ENCODE data around the gene DNAL1.

Gene DNAL1

DNA sequence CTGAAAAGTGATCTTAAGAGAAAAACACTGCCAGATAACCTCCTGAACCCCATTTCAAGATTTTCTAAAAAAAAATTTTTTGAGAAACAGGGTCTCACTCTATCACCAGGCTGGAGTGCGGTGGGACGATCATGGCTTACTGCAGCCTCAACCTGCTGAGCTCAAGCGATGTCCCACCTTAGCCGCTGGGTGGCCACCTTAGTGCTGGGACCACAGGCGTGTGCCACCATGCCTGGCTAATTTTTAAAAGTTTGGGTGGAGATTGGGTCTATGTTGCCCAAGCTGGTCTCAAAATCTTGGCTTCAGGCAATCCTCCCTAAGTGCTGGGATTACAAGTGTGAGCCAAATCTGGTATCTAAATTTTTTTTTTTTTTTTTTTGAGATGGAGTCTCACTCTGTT, 66.0 kb downstream of the DNAL1 start:
- DNase-seq = no peak

DNA sequence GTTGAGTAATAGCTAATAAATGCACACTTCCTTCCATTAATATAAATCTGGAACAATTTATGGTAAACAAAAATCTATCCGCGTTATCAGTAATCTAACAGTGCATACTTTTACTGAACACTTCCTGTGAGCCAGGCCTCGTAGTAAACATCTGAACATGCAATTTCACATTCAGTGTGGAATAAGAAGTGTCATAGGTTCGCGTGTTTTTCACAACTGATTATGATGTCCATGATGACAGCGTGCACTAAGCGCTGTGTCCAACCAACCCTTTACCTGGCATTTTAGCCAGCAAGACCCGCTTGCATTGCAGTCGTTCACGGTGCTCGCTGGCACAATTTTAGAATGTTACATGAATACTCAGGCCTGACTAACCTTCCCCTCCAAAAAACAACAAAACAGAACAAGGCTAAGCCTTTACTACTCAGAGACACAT, 67.3 kb downstream of the DNAL1 start:
- no peak for DNase-seq

DNA sequence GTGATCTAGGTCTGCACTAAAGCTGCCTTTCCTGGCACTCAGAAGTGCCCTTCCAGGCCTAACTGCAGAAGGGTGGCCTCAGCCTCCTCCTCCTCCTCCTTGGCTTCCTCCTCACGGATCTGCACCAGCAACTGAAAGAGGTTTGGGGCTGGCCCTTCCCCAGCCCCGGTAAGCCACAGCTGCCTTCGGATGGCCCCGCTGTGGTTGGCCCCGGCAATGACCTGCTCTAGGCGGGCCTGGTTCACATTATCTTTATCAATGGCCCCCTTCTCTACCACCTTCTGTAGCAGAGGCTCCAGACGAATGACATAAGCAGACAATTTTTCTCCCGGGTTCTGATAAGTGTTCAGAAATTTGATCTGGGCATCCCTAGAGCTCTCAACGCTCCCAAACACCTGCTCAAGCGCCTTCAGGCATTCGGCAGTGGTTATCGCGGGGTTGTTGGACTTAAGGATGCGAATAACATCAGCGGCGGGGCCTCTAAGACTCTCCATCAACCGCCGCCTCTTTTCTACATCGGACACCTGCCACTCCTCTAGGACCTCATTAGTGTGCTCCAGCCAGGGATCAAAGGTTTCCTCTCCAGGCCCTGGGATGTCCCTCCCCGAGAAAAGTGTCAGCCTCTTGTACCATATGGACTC, 67.9 kb downstream of the DNAL1 start:
- DNase-seq = peak; percentile 64

DNA sequence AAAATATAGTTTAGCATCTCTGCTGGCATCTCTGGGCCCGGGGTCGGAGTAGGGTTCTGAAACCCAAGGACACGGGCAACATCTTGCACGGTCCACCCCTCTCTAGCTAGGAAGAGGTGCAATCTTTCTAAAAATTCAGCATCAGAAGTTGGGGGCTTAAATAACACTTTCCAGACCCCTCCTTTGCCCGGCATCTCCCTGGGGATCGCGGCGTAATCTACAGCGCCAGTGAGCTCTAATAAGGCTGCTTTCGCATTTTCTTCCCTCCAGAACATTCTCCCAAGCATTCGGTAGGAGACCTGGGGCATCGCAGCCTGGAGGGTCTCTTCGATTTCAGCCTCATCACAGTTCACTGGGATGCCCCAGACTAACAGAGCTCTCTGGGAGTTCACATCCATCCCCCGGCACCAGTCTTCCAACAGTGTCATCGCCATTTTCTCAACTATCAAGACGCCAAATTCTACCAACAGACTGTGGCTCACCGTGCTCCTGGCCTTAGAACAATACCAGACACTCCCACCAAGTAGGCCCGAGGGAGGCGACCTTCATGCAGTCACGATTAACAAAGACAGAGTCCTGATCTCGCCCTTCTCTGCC, 68.5 kb downstream of the DNAL1 start:
- DNase-seq = no peak

DNA sequence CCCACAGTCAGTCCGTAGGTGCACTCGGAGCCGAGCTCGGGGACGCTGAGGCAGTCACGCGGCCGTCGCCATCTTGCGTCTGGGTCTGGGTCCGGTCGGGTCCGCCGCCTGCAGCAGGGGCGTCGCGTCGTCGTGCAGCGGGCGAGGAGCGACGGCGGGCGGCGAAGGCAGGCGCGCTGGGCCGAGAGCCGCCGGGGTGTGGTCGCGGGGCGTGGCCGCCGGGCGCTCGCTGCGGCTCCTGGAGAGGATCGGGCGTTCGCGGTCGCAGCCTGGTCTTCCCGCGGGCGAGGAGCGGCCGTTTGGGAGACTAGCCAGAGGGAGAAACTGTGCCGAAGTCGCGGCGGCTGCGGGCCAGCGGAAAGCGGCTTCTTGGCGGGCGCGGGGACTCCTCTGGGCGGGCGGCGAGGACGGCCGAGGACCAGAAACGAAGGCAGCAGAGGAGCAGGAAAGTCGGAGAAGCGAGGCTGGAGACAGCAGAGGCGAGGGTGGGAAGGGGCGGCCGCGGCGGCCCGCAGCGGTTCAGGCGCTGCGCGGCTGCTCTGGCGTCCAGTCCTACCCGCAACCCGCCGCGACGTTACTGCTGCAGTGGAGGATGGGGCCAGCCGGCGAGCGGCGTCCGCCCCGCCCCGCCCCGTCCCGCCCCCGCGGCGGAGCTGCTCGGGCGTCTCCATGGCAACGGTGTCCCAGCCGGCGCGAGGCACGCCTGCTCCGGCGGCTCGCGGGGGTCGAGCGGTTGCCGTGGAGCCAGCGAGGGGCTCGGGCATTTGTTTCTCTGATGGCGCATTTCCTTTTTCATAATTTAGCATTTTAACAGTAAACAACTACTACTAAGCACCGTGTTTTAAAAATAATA, 69.2 kb downstream of the DNAL1 start, which contains the start of gene PNMA1:
Gene PNMA1, minus strand, starts transcription at position 582 of the 853 bp plus-strand sequence. CDS start 745 bp downstream, outside the sequence.
- peak; percentile 91 for DNase-seq

DNA sequence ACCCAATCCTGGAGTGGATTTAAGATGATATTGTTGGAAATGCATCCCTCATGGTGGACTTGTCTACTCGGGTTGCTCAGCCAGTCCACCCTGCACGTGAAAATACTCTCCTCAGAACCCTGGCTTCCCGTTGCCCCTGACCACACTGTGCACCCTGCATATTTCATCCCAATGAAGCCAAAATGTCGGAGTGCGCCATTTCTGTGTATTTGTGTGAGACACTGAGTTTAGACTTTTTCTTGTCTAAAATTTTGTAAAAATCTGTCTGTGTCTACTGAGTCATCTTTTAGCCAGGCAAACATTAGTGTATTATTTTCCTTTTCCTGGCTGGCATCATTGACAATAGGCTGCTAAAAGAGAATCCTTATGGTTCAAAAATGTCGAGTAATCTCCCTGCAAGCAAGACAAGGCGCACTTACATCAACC, 69.9 kb downstream of the DNAL1 start:
- no peak for DNase-seq

DNA sequence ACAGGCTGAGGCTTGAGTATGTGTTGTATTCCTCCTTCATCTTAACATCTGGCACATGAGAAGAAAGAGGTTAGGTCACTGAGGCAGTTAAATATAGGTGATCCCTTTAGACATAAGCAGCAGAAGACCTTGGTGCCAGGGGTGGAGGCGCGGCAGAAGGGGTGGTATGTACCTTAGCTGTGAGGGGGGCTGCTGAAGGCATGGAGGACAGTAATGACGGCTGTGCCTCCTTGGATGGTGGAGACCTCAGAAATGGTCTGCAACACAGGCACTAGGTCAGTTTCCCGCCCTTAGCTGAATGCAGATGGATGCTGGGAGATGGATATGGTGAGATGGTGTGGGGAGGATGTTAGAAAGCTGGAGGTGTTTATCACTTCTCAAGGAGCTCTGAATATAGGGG, 70.9 kb downstream of the DNAL1 start:
- no peak for DNase-seq

DNA sequence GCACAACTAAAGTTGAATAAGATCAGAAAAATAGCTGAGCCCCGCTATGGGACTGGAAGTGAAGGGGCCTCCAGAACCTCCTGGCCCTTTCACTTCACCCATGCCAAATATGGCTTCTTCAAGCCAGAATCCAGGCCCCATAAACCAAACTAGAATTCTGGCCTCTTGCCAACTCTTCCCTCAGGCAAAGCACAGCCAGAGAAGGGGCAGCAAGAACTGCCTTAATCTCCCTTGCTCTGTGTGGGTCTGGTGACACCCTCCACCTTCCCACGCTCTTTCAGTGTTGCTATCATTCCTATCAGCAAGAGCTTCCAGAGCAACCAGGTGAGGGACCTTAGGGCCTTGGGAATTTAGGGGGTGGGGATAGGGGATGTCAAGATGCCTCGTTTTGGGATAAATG, 72.5 kb downstream of the DNAL1 start:
- no peak for DNase-seq

DNA sequence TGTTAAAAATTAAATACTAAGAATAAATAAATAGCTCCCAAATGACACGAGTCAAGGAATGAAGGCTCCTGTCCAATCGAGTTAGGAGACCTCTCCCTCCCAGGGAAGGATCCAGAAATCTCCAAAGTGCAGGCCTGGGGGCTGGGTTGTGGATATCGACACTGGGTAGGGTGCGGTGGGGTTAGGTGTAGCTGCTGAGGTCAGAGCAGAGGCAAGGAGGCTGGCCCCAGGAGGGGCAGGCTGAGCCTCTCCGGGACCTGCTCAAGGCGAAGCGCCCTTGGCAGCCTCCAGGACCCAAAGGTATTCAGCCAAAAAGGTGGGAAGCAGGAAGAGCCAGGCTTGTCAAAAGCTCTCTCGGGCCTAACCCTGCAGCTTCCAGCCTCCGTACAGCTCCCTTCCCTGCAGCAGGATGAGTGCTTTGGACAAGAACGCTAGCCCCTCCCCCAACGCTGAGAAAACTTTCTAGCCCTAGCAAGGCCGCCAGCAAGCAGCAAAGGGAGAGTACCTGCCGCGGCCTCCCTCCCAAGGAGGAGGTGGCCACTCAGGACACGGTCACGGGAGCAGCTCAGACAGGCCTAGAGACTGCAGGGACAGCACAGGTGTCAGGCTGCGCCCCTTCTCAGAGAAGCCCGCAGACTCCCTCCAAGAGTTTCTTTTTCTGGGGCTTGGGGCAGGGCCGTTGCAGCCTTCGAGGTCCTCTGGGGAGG, 73.1 kb downstream of the DNAL1 start:
- DNase-seq = no peak

DNA sequence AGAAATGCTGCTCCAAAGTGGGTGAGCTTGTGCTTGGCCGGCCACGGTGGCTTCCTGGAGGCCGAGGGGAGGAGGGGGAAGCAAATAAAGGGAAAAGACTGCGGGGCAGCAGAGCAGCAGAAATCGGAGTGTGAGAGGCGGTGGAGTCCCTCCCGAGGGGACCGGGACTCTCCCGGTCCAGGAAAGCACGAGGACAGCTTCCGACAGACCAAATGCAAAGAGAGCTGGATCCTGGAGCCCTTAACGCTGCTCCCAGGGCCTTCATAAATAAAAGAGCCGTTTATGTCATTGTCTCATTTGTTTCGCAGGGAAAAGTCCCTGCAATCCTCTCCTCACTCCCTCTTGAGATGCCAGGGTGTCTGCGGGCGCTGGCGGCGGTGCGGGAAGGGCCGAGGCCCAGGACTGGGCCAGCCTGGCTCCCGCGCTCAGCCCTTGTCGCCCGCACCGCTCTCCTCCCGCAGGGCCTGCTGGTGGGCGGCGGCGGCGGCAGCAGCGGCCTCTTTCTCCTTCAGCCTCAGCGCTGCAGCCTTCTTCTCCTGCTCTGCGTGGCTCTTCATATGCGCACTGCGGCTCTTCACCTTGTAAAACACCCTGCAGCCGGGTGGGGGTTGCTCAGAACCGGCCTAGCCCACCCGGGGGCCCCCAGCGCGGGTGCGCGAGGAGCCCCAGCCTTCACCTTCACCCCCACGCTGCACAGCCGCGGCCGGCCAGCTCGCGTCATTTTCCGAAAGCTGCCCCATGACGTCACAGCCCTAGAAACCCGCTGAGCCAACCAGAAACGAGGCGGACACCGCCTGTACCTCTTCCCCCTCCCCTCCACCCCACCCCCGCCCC, 73.8 kb downstream of the DNAL1 start:
- DNase-seq = no peak

DNA sequence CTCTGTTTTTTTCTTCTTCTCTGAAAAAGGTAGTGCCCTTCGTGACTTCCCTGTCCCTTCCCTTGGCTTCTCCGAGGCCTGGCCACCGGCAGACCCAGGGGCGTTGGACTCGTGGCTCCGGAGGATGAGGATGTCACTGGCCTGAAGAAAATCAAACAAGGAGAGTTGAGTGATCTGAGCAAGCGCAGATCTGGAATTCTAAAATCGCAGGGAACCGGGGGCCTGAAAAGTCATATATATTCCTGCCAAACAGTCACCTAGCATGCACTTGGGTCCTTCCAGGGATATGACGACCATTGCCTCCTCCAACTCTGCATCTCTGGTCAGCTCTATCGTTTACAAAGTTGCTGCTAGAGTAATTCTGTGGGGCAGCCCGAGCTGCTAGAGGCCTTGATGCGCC, 74.6 kb downstream of the DNAL1 start:
- no peak for DNase-seq

DNA sequence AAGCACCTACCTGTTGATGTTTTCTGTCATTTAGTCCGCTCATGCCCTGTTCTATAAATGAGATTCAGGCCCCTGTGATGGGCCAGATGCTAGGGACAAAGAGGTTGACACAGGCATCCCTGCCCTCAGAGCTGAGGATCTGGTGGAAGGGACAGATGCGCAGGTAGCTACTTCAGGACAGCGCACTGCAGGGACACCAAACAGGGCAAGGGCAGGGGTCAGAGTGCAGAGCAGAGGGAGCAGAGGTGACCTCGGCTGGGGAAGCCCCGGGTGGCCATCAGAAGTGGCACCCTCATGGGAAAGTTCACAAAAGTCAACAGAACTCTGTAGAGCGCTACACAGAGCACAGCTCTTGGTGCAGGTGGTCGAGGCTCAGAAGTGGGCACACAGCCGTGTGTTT, 75.0 kb downstream of the DNAL1 start:
- DNase-seq = no peak

DNA sequence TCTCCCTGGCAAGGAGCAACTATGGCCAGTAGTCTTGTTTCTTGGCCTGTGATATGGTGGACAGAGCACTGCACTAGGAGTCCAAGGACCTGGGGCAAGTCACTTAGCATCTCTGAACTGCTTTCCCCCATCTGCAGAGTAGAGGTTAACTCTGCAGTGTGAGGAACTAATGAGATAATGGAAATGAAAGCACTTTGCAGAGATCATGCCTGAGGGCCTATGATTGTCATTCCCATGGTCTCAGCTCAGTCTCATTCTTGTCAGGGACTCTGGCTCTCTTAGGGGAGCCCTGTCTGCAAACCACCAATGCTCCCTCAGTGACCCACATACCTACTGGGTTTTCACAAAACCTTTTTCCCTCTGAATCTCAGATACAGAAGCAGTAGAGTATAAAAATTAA, 75.8 kb downstream of the DNAL1 start:
- DNase-seq = no peak

DNA sequence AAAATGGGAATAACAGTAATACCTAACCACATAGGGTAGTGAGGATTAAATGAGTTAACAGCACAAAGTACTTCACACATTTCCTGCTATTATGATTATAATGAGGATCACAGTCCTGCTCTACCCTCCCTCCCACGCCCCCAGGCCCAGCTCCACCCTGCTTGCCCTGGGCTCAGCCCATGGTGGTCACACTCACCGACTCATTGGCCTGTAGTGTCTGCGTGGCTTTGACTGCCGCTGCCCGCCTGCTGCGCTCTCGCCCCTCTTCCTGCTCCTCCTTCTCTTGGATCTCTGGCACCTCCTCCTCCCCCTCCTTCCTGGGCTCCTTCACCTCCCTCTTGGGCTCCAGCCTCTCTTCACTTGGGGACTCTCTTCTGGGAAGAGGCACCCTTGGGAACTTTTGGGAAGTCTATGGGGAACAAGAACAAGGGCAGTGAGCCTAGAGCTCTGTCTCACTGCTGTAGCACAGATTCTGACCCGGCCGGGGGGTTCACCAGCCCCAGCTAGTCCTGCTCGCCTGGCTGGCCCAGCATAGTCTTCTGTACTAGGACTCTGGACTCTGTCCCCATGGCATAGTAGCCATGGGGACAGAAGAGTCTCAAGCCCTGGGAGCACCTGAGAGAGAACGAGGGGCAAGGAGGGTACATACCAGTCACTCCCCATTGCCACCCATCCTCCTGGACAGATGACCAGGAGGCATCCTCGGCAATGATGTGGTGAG, 76.5 kb downstream of the DNAL1 start:
- DNase-seq = no peak

DNA sequence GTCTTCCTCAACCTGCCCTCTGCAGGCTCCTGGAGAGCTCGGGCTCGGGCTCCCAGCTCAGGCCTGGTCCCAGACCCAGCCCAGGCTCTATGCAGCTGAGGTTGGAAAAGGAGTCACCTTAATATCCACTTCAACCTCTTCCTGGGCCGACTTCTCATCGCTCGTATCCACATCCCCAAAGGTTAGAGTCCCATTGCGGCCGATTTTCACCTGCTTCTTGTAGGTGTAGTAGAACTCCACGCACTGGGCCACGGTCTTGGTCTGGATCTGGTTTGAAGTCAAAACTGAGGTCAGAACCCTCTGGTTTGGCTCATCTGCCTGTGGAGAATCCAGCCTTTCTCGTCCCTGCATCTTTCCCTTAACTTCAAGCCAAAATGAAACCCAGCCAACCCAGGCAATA, 77.8 kb downstream of the DNAL1 start:
- DNase-seq = no peak

DNA sequence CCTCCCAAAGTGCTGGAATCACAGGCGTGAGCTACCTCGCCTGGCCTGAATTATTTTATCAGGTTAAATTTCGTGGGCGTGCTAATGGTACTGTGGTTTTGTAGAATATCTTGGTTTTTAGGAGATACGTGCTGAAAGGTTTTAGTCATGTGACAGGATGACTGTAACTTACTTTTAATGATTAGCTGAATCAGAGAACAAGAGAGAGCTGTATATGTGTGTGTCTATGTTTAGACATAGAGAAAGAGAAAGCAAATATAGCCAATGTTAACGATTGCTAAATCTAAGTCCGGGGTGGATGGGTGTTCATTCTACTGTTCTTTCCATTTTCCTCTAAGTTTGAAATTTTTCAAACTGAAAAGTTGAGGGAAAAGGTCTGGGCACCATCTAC, 78.6 kb downstream of the DNAL1 start:
- no peak for DNase-seq

DNA sequence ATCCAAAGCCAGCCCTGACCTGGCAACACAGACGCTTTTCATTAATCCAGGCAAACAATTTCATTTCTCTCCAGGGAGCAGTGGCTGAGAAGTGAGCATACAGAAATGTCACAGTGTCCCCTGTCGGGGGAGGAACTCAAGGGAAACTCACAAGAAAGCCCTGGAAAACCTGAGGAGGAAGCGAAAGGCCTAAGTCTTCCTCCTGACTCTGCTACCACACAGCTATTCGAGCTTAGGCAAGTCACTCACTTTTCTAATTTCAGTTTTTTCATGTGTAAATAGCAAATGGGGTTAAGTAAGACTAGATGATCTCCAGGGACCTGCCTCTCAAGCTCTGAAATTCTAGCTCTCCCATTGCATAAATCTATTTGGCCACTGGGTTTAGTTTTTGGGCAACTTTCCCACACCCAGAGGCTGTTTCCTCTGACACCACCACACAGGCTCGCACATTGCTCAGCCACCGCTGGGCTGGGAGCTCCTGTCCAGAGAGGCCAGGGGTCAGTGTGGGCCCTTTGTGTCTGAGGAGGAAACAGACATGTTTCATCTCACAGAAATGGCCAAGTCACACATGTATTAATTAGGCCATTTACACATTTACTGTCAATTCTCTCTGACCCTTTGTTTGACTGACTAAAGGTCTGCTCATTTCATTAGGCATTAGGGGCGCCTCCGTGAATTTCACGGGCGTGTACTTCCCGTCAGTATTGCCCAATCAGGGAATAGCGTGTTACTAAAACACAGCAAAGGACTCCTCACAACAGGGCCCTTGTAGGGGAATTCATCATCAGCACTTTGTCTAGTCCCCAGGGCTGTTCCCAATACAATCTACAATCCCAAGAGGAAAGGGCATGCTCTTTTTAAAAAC, 79.2 kb downstream of the DNAL1 start:
- DNase-seq = no peak

DNA sequence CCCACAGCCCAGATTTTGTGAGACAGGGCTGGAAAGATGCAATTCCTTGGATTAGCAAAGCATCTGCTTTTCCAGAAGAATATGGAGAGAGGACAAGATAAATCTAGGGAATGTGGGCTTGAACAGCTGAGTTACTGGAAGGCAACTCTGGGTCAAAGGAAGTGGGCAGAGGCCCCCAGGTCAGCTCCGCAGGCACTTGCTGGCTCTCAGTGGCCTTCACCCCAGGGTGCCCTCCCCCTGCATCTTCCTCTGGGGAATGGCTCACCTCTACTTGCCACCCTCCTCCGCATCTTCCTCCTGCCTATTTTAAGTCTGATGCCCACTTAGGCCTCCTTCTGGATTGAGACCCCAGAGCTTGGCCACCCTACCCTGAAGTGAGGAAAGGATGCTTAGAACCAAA, 79.9 kb downstream of the DNAL1 start:
- no peak for DNase-seq

DNA sequence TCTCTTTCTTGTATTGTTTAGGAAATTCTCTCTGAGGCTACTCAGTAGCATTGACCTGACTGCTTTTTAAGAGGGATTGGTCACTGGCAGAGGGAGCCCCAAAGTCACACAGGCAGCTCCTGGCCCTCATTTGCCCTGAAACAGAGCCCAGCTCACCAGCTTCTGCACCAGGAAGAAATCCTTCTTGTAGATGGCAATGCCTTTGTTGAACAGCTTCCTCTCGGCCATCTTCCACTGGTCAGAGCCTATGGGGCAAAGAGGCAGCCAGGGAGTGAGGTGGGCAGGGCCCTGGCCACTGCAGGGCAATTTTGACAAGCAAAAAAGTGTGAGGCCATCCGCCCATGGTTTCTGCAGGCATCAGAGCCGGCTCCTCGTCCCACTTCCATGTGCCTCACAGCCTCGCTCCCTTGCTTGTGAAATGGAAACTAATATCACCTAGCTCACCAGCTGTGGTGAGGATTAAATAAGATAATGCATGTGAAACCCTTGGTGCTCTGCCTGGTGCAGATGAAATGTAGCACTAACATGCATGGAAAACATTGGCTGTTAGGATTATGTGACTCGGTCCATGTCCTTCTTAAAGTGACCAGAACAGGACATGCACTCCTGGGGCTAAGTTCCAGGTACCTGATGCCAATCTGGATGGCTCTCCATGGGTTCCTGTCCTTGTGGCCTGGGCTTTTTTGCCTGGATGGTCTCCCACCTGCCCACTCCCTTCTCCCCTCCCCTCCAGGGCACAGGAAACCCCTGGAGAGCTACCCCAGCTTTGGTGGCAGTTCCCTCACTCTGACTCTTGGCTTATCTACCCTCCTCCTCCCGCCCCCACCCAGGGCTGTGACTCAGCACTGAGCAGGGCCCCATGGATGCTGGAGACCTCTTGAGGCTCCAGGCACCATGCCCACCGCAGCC, 80.6 kb downstream of the DNAL1 start:
- peak; percentile 58 for DNase-seq
